Fibroblast of skin of left quadriceps (primary cell): ENCODE data around the gene GPD1.
"Not testable (repeated sequence)": the region's sequence is repeated elsewhere in the genome, so short reads cannot be mapped to it uniquely, and the experiment has no call there.

Experiments used
- DNase-seq, 2 experiments: peaks; one replicate each; pipeline ENCODE4 v3.0.0-alpha.2; 2013; ENCODE audit warnings: low read depth in 2 of 2

Gene GPD1

GRCh38 chr12:50123203-50123602, 19.4 kb downstream of the GPD1 start:
- DNase-seq: no peak

- no peak for DNase-seq
Measured at GRCh38 chr12:50127546-50127945, 23.7 kb downstream of the GPD1 start.

- no peak for DNase-seq
Measured at GRCh38 chr12:50129290-50129689, 25.5 kb downstream of the GPD1 start.

GRCh38 chr12:50132505-50133135, 28.8 kb downstream of the GPD1 start:
- peak in 1 of 2 experiments; percentile 27 for DNase-seq

GRCh38 chr12:50142993-50143392, 39.2 kb downstream of the GPD1 start:
- no peak for DNase-seq

- DNase-seq: no peak
Measured at GRCh38 chr12:50145439-50145838, 41.6 kb downstream of the GPD1 start.

GRCh38 chr12:50147281-50147680, 43.5 kb downstream of the GPD1 start:
- no peak for DNase-seq

GRCh38 chr12:50148011-50148410, 44.2 kb downstream of the GPD1 start:
- DNase-seq: not testable (repeated sequence)

- DNase-seq: no peak
Measured at GRCh38 chr12:50149311-50149710, 45.5 kb downstream of the GPD1 start.

- DNase-seq: no peak
Measured at GRCh38 chr12:50151047-50151687, 47.4 kb downstream of the GPD1 start.

GRCh38 chr12:50154947-50155346, 51.1 kb downstream of the GPD1 start:
- DNase-seq: not testable (repeated sequence)

GRCh38 chr12:50156641-50157040, 52.8 kb downstream of the GPD1 start:
- DNase-seq: no peak

- no peak for DNase-seq
Measured at GRCh38 chr12:50157259-50157658, 53.5 kb downstream of the GPD1 start.

GRCh38 chr12:50160643-50161042, 56.8 kb downstream of the GPD1 start:
- no peak for DNase-seq
